Putamen (tissue), 1 donor: ENCODE measurements around the gene RANBP3.

Experiments used
- DNase-seq: peaks from one replicate; pipeline ENCODE4 v3.0.0-alpha.2; 2016; ENCODE audit warnings: low spot score

RANBP3 gene

DNA sequence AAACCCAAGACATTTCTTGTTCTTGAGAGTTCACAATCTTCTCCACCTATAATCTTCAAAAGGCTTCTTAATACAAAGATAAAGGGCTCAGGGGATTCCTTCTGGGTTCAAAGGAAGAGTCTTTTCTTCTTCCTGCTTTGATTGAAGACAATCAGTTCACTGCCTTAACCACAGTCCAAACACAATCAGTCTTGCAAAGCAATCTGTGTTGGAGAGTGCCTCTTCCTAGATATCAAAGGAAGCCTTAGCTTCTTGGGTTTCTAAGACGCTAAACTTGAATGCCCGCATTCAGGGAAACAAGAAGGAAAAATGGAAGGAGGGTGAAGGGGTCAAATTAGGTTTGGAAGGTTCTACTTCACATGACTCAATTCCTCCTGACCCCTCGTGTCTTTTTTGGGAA, 27.2 kb downstream of the RANBP3 start:
- DNase-seq = no peak

GRCh38 chr19:5949792-5950305, 28.1 kb downstream of the RANBP3 start:
- DNase-seq = no peak

DNA sequence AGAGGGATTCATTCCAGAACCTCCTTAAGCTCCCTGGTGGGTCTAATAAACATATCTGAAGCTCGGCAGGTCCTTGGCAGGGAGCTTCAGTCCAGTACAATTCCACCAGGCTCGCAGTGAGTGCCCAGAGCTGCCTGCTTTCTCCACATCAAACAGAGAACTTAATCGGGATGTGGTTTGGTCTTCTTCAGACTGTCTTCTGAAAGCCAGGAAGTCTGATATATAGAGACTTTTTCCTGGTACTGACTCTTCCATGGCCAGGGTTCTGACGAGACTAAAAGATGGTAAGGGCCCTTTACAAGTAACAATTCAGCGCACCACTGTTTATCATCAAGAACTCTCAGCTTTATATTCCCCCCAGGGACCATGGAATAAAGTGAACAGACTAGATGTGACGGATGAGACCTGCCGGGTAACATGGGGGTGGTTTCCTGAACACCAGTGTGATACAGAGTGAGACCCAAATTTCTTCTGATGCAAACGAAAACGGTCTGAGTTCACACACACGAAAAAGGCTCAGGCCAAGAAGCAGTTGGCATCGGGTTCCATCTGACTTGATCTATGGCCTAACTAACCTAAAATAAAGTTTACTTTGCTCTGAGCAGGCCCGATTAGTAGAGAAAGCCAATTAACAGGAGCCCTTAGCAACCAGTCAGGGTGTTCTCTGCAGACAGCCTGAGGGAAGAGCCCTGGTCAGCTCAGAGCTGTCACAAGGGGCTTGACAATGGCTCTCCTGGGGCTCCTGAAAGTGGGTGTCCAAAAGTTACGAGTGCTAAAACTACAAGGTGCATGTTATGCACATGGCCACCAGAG, 29.0 kb downstream of the RANBP3 start:
- no peak for DNase-seq

GRCh38 chr19:5947435-5947834, 30.5 kb downstream of the RANBP3 start:
- peak; percentile 73 for DNase-seq

DNA sequence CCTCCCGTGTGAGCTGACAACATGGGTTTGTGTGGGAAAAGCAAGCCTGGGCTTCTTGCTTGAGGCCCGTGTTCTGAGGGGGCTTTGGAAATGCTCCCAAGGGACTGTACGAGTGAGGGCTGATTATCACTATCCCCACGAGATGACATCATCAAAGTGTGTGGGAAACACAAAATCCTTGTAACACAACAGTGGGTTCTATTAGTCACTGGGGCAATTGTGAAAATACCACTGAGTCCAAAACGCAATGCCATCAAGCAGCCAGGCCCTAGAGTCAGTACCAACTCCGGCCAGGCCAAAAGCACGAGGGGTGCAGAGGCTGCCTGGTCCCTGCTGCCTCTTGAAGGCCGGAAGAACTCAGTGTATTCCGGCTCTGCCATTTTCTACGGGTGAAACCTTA, 34.3 kb downstream of the RANBP3 start:
- no peak for DNase-seq

DNA sequence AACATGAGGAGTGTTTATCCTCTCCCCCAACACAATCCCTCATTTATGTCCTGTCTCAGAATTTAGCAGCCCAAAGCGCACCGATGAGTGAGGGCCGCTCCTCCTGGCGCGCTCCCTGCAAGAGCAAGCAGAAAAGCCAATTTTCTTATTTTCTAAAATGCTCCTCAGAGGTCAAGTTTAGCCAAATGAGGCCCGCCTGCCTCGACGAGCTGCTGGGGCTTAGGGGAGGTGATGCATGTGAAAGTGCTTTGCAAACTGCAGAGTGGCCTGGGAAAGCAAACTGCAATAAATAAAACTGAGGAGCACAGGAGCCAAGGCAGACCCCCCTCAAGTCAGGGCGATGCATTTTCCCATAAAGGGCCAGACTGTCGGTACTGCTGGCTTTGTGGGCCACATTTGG, 34.9 kb downstream of the RANBP3 start:
- DNase-seq = no peak

- DNase-seq = no peak
Observed at GRCh38 chr19:5941673-5942072, 36.3 kb downstream of the RANBP3 start.

GRCh38 chr19:5940260-5941208, 37.4 kb downstream of the RANBP3 start:
- no peak for DNase-seq

DNA sequence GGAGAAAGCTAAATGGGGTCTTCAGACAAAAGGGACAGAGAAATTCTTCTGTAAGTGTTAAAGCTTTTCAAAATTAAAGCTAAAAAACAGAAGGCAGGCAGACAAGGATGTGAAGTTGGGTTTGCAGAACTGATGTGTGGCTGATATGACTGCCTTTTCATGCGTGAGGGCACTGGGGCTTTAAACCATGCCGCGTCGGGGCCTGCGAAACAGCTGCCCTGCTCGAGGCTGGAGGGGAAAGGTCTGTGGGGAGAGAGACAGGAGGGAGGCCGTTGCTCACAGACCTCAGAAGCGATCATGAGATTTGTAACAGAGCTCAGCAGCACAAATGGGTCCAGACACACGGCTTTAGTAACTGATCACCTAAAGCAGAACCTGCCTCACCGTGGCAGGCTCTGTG, 40.4 kb downstream of the RANBP3 start:
- no peak for DNase-seq

- no peak for DNase-seq
Observed at GRCh38 chr19:5936292-5936592, 41.7 kb downstream of the RANBP3 start.

DNA sequence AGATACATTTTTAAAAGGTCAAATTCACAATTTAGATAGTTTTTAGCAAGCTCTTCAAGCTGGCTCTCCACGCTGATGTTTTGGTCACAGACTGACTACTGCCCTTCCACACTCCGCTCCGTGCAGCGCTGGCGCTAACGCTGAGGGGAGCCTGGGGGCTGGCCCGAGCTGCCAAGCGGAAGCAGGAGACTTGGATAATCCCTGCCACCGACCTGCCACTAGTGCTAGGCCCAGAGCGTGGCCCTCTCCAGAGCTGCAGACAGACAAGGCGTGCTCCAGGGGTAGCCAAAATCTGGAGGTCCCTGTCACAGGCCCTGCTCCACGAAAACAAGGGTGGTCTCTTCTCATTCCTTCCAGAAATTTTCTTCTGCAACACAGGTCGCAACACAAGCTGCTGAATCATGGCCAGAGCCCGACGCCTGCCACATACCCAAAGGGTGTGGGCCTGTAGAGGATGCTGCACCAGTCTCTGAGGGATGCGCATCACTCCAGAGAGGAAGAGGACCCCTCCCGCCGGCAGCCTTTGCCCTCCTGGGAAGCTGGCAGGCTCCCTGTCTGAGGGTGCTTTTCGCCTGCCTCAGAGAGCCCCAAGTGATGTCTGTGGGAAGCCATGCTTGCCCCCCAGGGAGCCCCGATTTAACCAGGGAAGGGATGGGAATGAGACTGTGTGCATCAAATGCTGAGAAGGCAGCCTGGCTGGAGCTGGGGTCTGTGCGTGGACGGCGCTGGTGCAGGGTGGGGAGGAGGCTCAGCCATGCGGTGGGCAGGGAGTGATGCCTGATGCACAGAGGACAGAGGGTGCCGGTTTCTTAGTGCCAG, 42.3 kb downstream of the RANBP3 start:
- DNase-seq = no peak

DNA sequence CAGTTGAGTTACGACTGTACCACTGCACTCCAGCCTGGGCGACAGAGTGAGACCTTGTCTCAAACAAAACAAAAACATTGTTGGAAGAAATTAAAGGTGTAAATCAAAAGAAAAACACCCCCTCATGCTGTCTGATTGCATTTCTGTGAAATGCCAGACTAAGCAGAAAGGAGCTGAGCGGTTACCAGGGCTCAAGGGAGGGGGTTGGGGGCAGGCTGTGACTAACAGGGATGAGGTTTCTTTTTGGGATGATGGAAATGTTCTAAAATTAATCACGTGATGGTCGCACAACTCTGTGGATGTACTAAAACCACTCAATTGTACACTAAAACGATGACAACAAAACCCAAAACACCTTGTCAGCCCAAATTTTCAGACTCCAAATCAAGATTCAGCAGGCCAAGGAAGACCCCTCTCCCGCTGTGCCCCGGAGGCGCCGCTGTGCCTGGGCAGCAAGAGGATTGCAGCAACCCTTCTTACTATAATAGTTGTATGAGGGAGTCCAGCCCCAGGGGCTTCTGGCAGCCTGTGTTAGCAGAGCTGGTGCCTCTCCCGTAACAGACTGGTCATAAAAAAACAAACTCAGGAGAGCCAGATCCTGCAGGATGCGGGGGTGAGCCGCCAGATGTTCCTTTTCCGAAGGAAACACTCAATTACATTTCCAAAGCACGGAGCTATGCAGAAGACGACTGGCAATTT, 43.0 kb downstream of the RANBP3 start:
- DNase-seq = no peak

DNA sequence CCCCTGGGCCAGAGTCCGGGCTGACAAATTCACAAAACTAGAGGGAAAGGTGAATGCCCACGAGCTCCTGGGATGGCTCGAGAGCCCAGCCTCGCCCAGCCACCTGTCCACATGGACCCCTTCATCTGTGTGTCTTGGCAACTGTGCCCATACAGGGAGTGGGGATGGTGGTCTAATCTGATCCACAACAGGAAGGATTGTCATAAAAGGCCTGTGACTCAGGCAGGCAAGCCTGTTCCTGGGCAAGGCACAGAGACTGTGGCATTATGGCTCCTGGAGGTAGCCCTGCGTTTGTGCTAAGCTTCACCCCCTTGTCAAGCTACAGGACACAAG, 43.9 kb downstream of the RANBP3 start:
- DNase-seq = no peak

GRCh38 chr19:5933391-5934068, 44.4 kb downstream of the RANBP3 start:
- no peak for DNase-seq

- no peak for DNase-seq
Observed at GRCh38 chr19:5932609-5933262, 45.2 kb downstream of the RANBP3 start.

DNA sequence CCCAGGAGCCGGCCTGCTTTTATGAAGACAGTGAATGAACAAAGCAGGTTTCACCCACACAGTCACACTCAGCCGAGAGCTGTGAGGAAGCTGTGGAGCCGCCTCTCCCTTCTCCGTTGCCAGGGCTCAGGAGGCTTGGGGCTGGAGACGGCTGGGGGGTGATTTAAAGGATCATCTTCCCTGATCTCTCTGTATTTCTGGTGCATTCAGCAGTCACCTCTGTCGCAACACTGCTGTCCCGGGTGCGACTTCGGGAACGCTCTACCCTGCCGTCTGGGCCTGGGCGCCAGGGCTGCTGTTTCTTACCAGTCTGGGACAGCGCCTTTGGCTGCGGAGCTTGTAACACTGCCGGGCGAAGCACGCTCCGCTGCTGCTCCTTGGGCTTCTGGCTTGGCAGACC, 45.8 kb downstream of the RANBP3 start:
- no peak for DNase-seq

DNA sequence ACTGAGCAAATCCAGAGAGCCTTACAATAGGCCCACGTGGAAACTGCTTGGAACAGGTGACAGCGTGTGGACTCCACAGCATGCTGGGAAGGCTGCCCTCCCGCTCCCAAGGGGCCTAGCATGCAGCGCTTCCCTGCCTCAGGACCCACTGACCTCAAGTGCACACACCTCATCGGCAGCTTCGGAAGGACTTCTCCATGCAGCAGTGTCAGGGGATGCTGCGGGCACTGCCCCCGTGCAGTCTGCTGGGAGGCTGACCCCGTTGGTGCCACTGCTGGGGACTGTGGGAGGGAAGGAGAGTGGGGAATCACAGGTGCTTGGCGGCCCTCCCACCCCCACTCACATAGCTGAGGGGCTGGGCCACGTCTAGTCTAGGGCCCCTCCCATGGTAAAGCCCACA, 46.7 kb downstream of the RANBP3 start:
- DNase-seq = no peak

DNA sequence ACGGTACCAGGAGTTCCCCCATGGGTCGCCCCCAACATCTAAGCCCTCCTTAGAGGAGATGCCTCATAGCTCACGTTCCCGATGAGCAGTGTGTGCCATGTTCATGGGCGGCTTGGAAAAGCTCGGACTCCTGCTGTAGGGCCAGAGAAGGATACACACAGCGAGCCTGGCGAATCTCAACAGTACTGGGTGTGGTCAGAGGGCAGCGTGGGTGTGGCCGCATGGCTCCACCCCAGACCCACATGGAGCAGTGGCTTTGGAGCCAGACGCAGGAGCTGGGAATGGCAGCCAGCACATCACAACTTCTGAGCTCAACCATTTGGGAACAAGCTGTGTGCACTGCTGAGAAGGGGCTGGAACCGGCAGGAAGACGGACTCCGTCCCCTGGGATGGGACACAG, 48.3 kb downstream of the RANBP3 start:
- no peak for DNase-seq

- DNase-seq = no peak
Observed at GRCh38 chr19:5929179-5929578, 48.8 kb downstream of the RANBP3 start.

- no peak for DNase-seq
Observed at GRCh38 chr19:5927441-5927821, 50.5 kb downstream of the RANBP3 start.
